A549 treated with AZD9567 at 1 μM for 4 hours (cell line): ENCODE results near the gene NPFF. TPM values are rescaled to one million over a fixed set of nuclear protein-coding genes. Genes with fewer than 3 reads are reported as not detected.

Source experiments
- total RNA-seq: library from RNA; stranded (reverse); fragments of 200-300 nt; extraction: Qiagen RNA extraction; gene quantifications from 5 replicates; pipeline ENCODE4 v1.2.3, GENCODE V29; 2022; ENCODE audit not compliant: insufficient read depth

The NPFF gene
- 0.20 TPM in 1 of 5 replicates, not detected in the others for total RNA-seq

GRCh38 chr12:53506881-53507602 is at the start of gene NPFF:
Gene NPFF, minus strand, starts transcription at chr12:53507484. Its CDS starts 10 bp downstream, at chr12:53507474.

GRCh38 chr12:53500776-53501614 is 6.3 kb downstream of the NPFF start, which contains the start of gene TARBP2:
Gene TARBP2, plus strand, starts transcription at chr12:53501283. Its CDS starts 126 bp downstream, at chr12:53501409.

GRCh38 chr12:53499266-53500141 is 7.8 kb downstream of the NPFF start, which contains the start of gene MAP3K12:
Gene MAP3K12, minus strand, starts transcription at chr12:53499458. Its CDS starts 12,067 bp downstream, at chr12:53487391.

Other genes starting within 250 kb of the NPFF start
- 16.5 to 20.8 TPM (median 19.4 TPM) in 5 replicates for gene ESPL1, start 239.2 kb downstream of the NPFF start, total RNA-seq
- 462 to 512 TPM (median 505 TPM) in 5 replicates for gene PFDN5, start 211.9 kb downstream of the NPFF start, total RNA-seq
- gene MYG1, start 207.8 kb downstream of the NPFF start, total RNA-seq = 85.7 to 101 TPM (median 88.3 TPM) in 5 replicates
- gene AAAS, start 185.9 kb downstream of the NPFF start, total RNA-seq = 78.3 to 97.9 TPM (median 80.5 TPM) in 5 replicates
- 0.03 TPM in 2 of 5 replicates, not detected in the others for gene SP7, start 171.1 kb downstream of the NPFF start, total RNA-seq
- gene SP1, start 127.3 kb downstream of the NPFF start, total RNA-seq = 18.7 to 23.4 TPM (median 21.2 TPM) in 5 replicates
- gene AMHR2, start 83.6 kb downstream of the NPFF start, total RNA-seq = 0.82 to 1.2 TPM (median 0.97 TPM) in 4 of 5 replicates, not detected in the other
- 241 to 345 TPM (median 303 TPM) in 5 replicates for gene PRR13, start 65.8 kb downstream of the NPFF start, total RNA-seq
- 639 to 671 TPM (median 649 TPM) in 5 replicates for gene PCBP2, start 55.4 kb downstream of the NPFF start, total RNA-seq
- gene MAP3K12, start 8.0 kb downstream of the NPFF start, total RNA-seq = 5.3 to 15.1 TPM (median 12.7 TPM) in 5 replicates
- gene TARBP2, start 6.2 kb downstream of the NPFF start, total RNA-seq = 42.4 to 57.5 TPM (median 52.6 TPM) in 5 replicates
- gene ATF7, start 118.9 kb upstream of the NPFF start, total RNA-seq = 18.1 to 21.6 TPM (median 18.2 TPM) in 5 replicates
- 558 to 716 TPM (median 650 TPM) in 5 replicates for gene ATP5MC2, start 168.6 kb upstream of the NPFF start, total RNA-seq
- 16.4 to 27.6 TPM (median 18.6 TPM) in 5 replicates for gene CALCOCO1, start 220.0 kb upstream of the NPFF start, total RNA-seq
- not detected in 5 replicates for gene CISTR, start 244.5 kb upstream of the NPFF start, total RNA-seq